Measurements from ENCODE around the gene F10. TPM values are rescaled to one million over a fixed set of nuclear protein-coding genes. Genes with fewer than 3 reads are reported as not detected.

Gene F10
- polyA plus RNA-seq, 1 donor from 2014 or later, result not detected

- Histone ChIP-seq H3K9me2 (ENCODE audit: insufficient read depth, low read length) (no peaks in the 10 kb centered on the region), H3K79me2 (replicated peaks; ENCODE audit: insufficient read depth, low read length) (no peaks in the 10 kb centered on the region), H3K9me3 (ENCODE audit: low read length) (no peaks in the 10 kb centered on the region), H3K4me2 (ENCODE audit: low read length) (no peak overlapping the region), H2AFZ (ENCODE audit: low read depth, low read length) (no peak overlapping the region), H3K27me3 (ENCODE audit: insufficient read depth, low read depth, low read length) (no peaks in the 10 kb centered on the region), H3K27ac (ENCODE audit: low read length) (no peak overlapping the region), H3K9ac (ENCODE audit: low read length) (no peak overlapping the region), H3K36me3 (ENCODE audit: insufficient read depth, low read length) (no peaks in the 10 kb centered on the region), H3K4me3 (ENCODE audit: low read length) (no peak overlapping the region), H3F3A (ENCODE audit: insufficient read depth, low read length, poor library complexity, severe bottlenecking) (no peaks in the 10 kb centered on the region), H4K20me1 (ENCODE audit: insufficient read depth) (no peaks in the 10 kb centered on the region)
- no peak for TF ChIP-seq REST (IDR thresholded peaks at IDR 0.05; ENCODE audit: borderline replicate concordance)
- TF ChIP-seq POLR2AphosphoS5 (IDR thresholded peaks at IDR 0.05), result no peak
- TF ChIP-seq EZH2 (IDR thresholded peaks at IDR 0.05; ENCODE audit: borderline replicate concordance, insufficient read depth, low read length, poor library complexity, severe bottlenecking), result no peak
- no peak for TF ChIP-seq RAD21 (conservative IDR thresholded peaks at IDR 0.05)
- no peak for TF ChIP-seq SMC3 (conservative IDR thresholded peaks at IDR 0.05; ENCODE audit: poor library complexity)
- TF ChIP-seq CTCF (IDR thresholded peaks at IDR 0.05; ENCODE audit: poor library complexity, severe bottlenecking), result no peak
- no peak for TF ChIP-seq EP300 (conservative IDR thresholded peaks at IDR 0.05; ENCODE audit: poor library complexity, severe bottlenecking)
- no peak for TF ChIP-seq MXI1 (conservative IDR thresholded peaks at IDR 0.05; ENCODE audit: poor library complexity, severe bottlenecking)
- no peak for TF ChIP-seq TAF1 (IDR thresholded peaks at IDR 0.05; ENCODE audit: low read depth)
Measured at GRCh38 chr13:113121928-113122471, 599 bp upstream of the F10 start.

GRCh38 chr13:113123226-113124201, 915 bp downstream of the F10 start:
- H3K9ac ChIP-seq (ENCODE audit: low read length), result no peak overlapping the region
- no peak overlapping the region for H3K27ac ChIP-seq (ENCODE audit: low read length)
- H3K79me2 ChIP-seq (replicated peaks; ENCODE audit: insufficient read depth, low read length), result no peaks in the 10 kb centered on the region
- no peaks in the 10 kb centered on the region for H3F3A ChIP-seq (ENCODE audit: insufficient read depth, low read length, poor library complexity, severe bottlenecking)
- no peaks in the 10 kb centered on the region for H4K20me1 ChIP-seq (ENCODE audit: insufficient read depth)
- H2AFZ ChIP-seq (ENCODE audit: low read depth, low read length), result no peak overlapping the region
- no peak overlapping the region for H3K4me2 ChIP-seq (ENCODE audit: low read length)
- TF ChIP-seq REST (IDR thresholded peaks at IDR 0.05; ENCODE audit: borderline replicate concordance) (no peak), SMC3 (conservative IDR thresholded peaks at IDR 0.05; ENCODE audit: poor library complexity) (no peak), MXI1 (conservative IDR thresholded peaks at IDR 0.05; ENCODE audit: poor library complexity, severe bottlenecking) (no peak), EZH2 (IDR thresholded peaks at IDR 0.05; ENCODE audit: borderline replicate concordance, insufficient read depth, low read length, poor library complexity, severe bottlenecking) (no peak)
- H3K4me3 ChIP-seq (ENCODE audit: low read length), result no peak overlapping the region
- no peaks in the 10 kb centered on the region for H3K9me2 ChIP-seq (ENCODE audit: insufficient read depth, low read length)
- H3K9me3 ChIP-seq (ENCODE audit: low read length), result no peaks in the 10 kb centered on the region
- H3K27me3 ChIP-seq (ENCODE audit: insufficient read depth, low read depth, low read length), result no peaks in the 10 kb centered on the region
- no peaks in the 10 kb centered on the region for H3K36me3 ChIP-seq (ENCODE audit: insufficient read depth, low read length)

Measured in neural cell (in vitro differentiated cells).